ENCODE measurements around the gene MRE11.

DNA sequence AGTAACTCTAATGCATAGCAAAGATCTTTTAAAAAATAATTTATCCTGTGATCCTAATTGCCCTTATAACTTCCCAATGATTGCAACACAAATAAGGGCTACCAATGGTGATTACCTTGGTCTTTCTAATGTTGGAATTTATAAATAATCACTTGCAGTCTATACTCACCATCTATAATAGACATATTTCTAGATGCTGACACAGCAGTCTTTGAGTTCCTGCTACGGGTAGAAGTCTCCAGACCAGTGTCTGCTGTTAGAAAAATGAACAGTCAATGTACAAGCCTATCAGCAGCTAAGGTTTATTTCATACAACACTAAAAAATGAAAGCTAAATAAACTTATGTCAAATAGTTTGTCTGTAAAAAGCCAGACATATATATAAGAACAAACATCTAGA is 48.0 kb downstream of the MRE11 start:
- TF ChIP-seq, protein P1, sequence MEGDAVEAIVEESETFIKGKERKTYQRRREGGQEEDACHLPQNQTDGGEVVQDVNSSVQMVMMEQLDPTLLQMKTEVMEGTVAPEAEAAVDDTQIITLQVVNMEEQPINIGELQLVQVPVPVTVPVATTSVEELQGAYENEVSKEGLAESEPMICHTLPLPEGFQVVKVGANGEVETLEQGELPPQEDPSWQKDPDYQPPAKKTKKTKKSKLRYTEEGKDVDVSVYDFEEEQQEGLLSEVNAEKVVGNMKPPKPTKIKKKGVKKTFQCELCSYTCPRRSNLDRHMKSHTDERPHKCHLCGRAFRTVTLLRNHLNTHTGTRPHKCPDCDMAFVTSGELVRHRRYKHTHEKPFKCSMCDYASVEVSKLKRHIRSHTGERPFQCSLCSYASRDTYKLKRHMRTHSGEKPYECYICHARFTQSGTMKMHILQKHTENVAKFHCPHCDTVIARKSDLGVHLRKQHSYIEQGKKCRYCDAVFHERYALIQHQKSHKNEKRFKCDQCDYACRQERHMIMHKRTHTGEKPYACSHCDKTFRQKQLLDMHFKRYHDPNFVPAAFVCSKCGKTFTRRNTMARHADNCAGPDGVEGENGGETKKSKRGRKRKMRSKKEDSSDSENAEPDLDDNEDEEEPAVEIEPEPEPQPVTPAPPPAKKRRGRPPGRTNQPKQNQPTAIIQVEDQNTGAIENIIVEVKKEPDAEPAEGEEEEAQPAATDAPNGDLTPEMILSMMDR (IDR thresholded peaks at IDR 0.05) = no peak
- TF ChIP-seq POLR2AphosphoS5 (IDR thresholded peaks at IDR 0.05; ENCODE audit: insufficient read depth in 1 of 2, low read depth in 1 of 2) (no peak), POLR2A (IDR thresholded peaks at IDR 0.05) (no peak)
